Measurements from ENCODE around the gene NEDD4.

- TF ChIP-seq CTCF (tag by site-specific recombination; IDR thresholded peaks at IDR 0.05) (no peak), ELK4 (IDR thresholded peaks at IDR 0.05; ENCODE audit: borderline replicate concordance, low read depth, low read length) (no peak), ZBTB7A (tag by site-specific recombination; IDR thresholded peaks at IDR 0.05; ENCODE audit: low read depth) (no peak), ZBTB1 (tag by site-specific recombination; IDR thresholded peaks at IDR 0.05) (no peak), ZNF488 (tag by site-specific recombination; IDR thresholded peaks at IDR 0.05) (no peak)
Measured at GRCh38 chr15:55909036-55909811, 84.2 kb downstream of the NEDD4 start.
